HepG2 (cell line): ENCODE measurements around the gene KATNB1. TPM values are rescaled to one million over a fixed set of nuclear protein-coding genes. Genes with fewer than 3 reads are reported as not detected.

Source experiments
- FOXP4 ChIP-seq: sonication (generic); formaldehyde crosslinking; IDR thresholded peaks from 2 replicates; pipeline ENCODE4 v1.4.0; 2020; ENCODE audit warnings: missing genetic modification reagents
- GMEB2 ChIP-seq: IDR thresholded peaks from 2 replicates; pipeline ENCODE4 v1.6.1; 2016; ENCODE audit warnings: missing biosample characterization, missing genetic modification reagents, low read depth
- MED13 ChIP-seq: sonication (generic); formaldehyde crosslinking; IDR thresholded peaks from 2 replicates; pipeline ENCODE4 v1.5.0; 2020; ENCODE audit warnings: missing genetic modification reagents
- NCOA1 ChIP-seq: sonication (generic); formaldehyde crosslinking; IDR thresholded peaks from 2 replicates; pipeline ENCODE4 v1.9.0; 2021; ENCODE audit warnings: missing genetic modification reagents
- NFYB ChIP-seq: sonication (generic); formaldehyde crosslinking; IDR thresholded peaks from 2 replicates; pipeline ENCODE4 v1.4.0; 2020; ENCODE audit warnings: missing genetic modification reagents
- RXRA ChIP-seq: sonication (generic); formaldehyde crosslinking; IDR thresholded peaks from 2 replicates; pipeline ENCODE4 v1.5.1; 2020; ENCODE audit warnings: missing genetic modification reagents
- SP140L ChIP-seq: sonication (generic); formaldehyde crosslinking; IDR thresholded peaks from 2 replicates; pipeline ENCODE4 v1.4.0; 2020; ENCODE audit warnings: missing genetic modification reagents, borderline replicate concordance
- TBX3 ChIP-seq: fragments of 450-650 bp; IDR thresholded peaks from 2 replicates; pipeline ENCODE4 v1.6.1; 2017; ENCODE audit warnings: antibody characterized with exemption, mild to moderate bottlenecking, inconsistent platforms, borderline replicate concordance
- ZBTB44 ChIP-seq: sonication (generic); formaldehyde crosslinking; IDR thresholded peaks from 2 replicates; pipeline ENCODE4 v1.4.0; 2020; ENCODE audit warnings: missing genetic modification reagents
- ZNF121 ChIP-seq: sonication (generic); formaldehyde crosslinking; IDR thresholded peaks from 2 replicates; pipeline ENCODE4 v1.5.0; 2020; ENCODE audit warnings: mild to moderate bottlenecking, missing genetic modification reagents
- ZNF136 ChIP-seq: sonication (generic); formaldehyde crosslinking; IDR thresholded peaks from 2 replicates; pipeline ENCODE4 v1.8.1; 2022; ENCODE audit warnings: low read depth, mild to moderate bottlenecking, moderate library complexity, missing genetic modification reagents
- ZNF549 ChIP-seq: sonication (generic); formaldehyde crosslinking; IDR thresholded peaks from 2 replicates; pipeline ENCODE4 v1.5.0; 2020; ENCODE audit warnings: missing genetic modification reagents
- ZNF740 ChIP-seq: sonication (generic); formaldehyde crosslinking; IDR thresholded peaks from 2 replicates; pipeline ENCODE4 v1.4.0; 2020; ENCODE audit warnings: missing genetic modification reagents
- ZNF747 ChIP-seq: sonication (generic); formaldehyde crosslinking; IDR thresholded peaks from 2 replicates; pipeline ENCODE4 v1.8.1; 2023; ENCODE audit warnings: missing genetic modification reagents, mild to moderate bottlenecking, borderline replicate concordance
- ZSCAN5A ChIP-seq: sonication (generic); formaldehyde crosslinking; IDR thresholded peaks from 2 replicates; pipeline ENCODE4 v1.8.0; 2022; ENCODE audit warnings: mild to moderate bottlenecking, missing genetic modification reagents, borderline replicate concordance
- ZSCAN9 ChIP-seq: IDR thresholded peaks from 2 replicates; pipeline ENCODE4 v1.6.1; 2016; ENCODE audit warnings: borderline replicate concordance
- polyA plus RNA-seq, 8 experiments: library from polyadenylated mRNA; depleted of rRNA in 3 of 8; stranded (reverse) in 7 of 8; unstranded in 1 of 8; fragments of >200 nt; fragmentation: Illumina TruSeq in 4 of 8; extraction: Trizol in 4 of 8; gene quantifications; 2 replicates each; pipeline versions ENCODE4 v1.2.1 to v1.2.3, GENCODE V29; 2011 to 2016; ENCODE audit warnings: low read depth in 4 of 8, missing spikeins in 1 of 8, mixed read lengths in 1 of 8; ENCODE audit not compliant: insufficient read depth in 1 of 8
- total RNA-seq, 5 experiments: library from RNA; depleted of rRNA; stranded (reverse); fragments of >200 nt; fragmentation: Illumina TruSeq; extraction: Trizol; gene quantifications; 2 replicates each; pipeline ENCODE4 v1.2.3, GENCODE V29; 2016; ENCODE audit warnings: low read depth in 1 of 5
- TF ChIP-seq, protein P1 (sequence below): sonication (generic); formaldehyde crosslinking; IDR thresholded peaks from 2 replicates; pipeline ENCODE4 v1.5.0; 2020; ENCODE audit warnings: mild to moderate bottlenecking, missing genetic modification reagents
- TF ChIP-seq, protein P2 (sequence below): sonication (generic); formaldehyde crosslinking; IDR thresholded peaks from 2 replicates; pipeline ENCODE4 v1.8.0; 2022; ENCODE audit warnings: mild to moderate bottlenecking, missing genetic modification reagents, moderate library complexity
- TF ChIP-seq, protein P3 (sequence below): IDR thresholded peaks from 2 replicates; pipeline ENCODE4 v1.6.1; 2016; ENCODE audit warnings: low read depth, borderline replicate concordance

KATNB1 gene
- total and polyA plus RNA-seq, 2 of the 13 experiments (the other 11 are each of a cell fraction or from before 2014, with no cell fraction given): 31.5 to 43.5 TPM

- TF ChIP-seq FOXP4: peak; percentile 75; the same call in 1 of the 2 replicates
- no peak for TF ChIP-seq ZNF740 (CRISPR knock-in tag)
- 0 out of 2 replicates have a peak, but pooled peaks have one; percentile 8 for TF ChIP-seq NFYB (CRISPR knock-in tag)
- TF ChIP-seq, protein P1, sequence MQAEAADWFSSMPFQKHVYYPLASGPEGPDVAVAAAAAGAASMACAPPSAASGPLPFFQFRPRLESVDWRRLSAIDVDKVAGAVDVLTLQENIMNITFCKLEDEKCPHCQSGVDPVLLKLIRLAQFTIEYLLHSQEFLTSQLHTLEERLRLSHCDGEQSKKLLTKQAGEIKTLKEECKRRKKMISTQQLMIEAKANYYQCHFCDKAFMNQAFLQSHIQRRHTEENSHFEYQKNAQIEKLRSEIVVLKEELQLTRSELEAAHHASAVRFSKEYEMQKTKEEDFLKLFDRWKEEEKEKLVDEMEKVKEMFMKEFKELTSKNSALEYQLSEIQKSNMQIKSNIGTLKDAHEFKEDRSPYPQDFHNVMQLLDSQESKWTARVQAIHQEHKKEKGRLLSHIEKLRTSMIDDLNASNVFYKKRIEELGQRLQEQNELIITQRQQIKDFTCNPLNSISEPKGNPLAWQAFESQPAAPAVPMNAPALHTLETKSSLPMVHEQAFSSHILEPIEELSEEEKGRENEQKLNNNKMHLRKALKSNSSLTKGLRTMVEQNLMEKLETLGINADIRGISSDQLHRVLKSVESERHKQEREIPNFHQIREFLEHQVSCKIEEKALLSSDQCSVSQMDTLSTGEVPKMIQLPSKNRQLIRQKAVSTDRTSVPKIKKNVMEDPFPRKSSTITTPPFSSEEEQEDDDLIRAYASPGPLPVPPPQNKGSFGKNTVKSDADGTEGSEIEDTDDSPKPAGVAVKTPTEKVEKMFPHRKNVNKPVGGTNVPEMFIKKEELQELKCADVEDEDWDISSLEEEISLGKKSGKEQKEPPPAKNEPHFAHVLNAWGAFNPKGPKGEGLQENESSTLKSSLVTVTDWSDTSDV (CRISPR knock-in tag): no peak
- TF ChIP-seq TBX3: no peak
- TF ChIP-seq ZSCAN9 (CRISPR knock-in tag): no peak
- peak; percentile 50; the same call in 1 of the 2 replicates for TF ChIP-seq ZNF121
- TF ChIP-seq ZBTB44 (CRISPR knock-in tag): no peak
- TF ChIP-seq, protein P2, sequence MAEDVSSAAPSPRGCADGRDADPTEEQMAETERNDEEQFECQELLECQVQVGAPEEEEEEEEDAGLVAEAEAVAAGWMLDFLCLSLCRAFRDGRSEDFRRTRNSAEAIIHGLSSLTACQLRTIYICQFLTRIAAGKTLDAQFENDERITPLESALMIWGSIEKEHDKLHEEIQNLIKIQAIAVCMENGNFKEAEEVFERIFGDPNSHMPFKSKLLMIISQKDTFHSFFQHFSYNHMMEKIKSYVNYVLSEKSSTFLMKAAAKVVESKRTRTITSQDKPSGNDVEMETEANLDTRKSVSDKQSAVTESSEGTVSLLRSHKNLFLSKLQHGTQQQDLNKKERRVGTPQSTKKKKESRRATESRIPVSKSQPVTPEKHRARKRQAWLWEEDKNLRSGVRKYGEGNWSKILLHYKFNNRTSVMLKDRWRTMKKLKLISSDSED (CRISPR knock-in tag): no peak
- TF ChIP-seq ZNF747: no peak
- no peak for TF ChIP-seq RXRA (CRISPR knock-in tag)
- TF ChIP-seq ZNF136 (CRISPR knock-in tag): no peak
- TF ChIP-seq GMEB2: no peak
- TF ChIP-seq, protein P3, sequence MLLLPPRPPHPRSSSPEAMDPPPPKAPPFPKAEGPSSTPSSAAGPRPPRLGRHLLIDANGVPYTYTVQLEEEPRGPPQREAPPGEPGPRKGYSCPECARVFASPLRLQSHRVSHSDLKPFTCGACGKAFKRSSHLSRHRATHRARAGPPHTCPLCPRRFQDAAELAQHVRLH (CRISPR knock-in tag): no peak
- no peak for TF ChIP-seq NCOA1 (CRISPR knock-in tag)
- TF ChIP-seq MED13 (CRISPR knock-in tag): no peak
- no peak for TF ChIP-seq ZSCAN5A (CRISPR knock-in tag)
- no peak for TF ChIP-seq ZNF549
- no peak for TF ChIP-seq SP140L (CRISPR knock-in tag)
Observed at GRCh38 chr16:57694231-57694724, 41.3 kb upstream of the KATNB1 start (continued).
